ENCODE results near the gene HAND2. TPM values are rescaled to one million over a fixed set of nuclear protein-coding genes. Genes with fewer than 3 reads are reported as not detected.
A peak's percentile ranks its signal among the peaks of the same experiment; 100 is the strongest.

Gene HAND2
- polyA plus RNA-seq, 2 donors = 1.4 to 2.0 TPM

GRCh38 chr4:173538148-173538908, 8.3 kb upstream of the HAND2 start:
- H3K36me3 ChIP-seq (ENCODE audit: control insufficient read depth in 2 of 2, insufficient read depth in 2 of 2, low read length in 1 of 2) = no peaks in the 10 kb centered on the region
- WGBS, 2 donors = 8 to 12% methylated on average over 58 to 60 of the region's 60 CpGs
- H3K9me3 ChIP-seq (ENCODE audit: control insufficient read depth in 2 of 2, insufficient read depth in 1 of 2, low read depth in 1 of 2, low read length in 1 of 2) = no peaks in the 10 kb centered on the region
- H3K4me1 ChIP-seq (ENCODE audit: control insufficient read depth in 2 of 2, insufficient read depth in 2 of 2, low read length in 1 of 2) = peaks cover 0 to 2% of the 10 kb centered on the region in 2 donors
- H3K27ac ChIP-seq (ENCODE audit: low read depth in 2 of 2, low read length in 1 of 2) = no peak overlapping the region
- peaks cover 3 to 18% of the 10 kb centered on the region in 2 donors for H3K27me3 ChIP-seq (ENCODE audit: control insufficient read depth in 1 of 2, insufficient read depth in 2 of 2, low read length in 2 of 2)
- peak overlapping the region; percentile 5 to 35 for H3K4me3 ChIP-seq (ENCODE audit: low read depth in 1 of 2, low read length in 2 of 2)

- Histone ChIP-seq H3K4me3 (ENCODE audit: low read depth in 1 of 2, low read length in 2 of 2) (peak overlapping the region in 1 of 2 donors; percentile 35), H3K27me3 (ENCODE audit: control insufficient read depth in 1 of 2, insufficient read depth in 2 of 2, low read length in 2 of 2) (peaks cover 3 to 25% of the 10 kb centered on the region in 2 donors), H3K9me3 (ENCODE audit: control insufficient read depth in 2 of 2, insufficient read depth in 1 of 2, low read depth in 1 of 2, low read length in 1 of 2) (peaks cover 0 to 4% of the 10 kb centered on the region in 2 donors), H3K27ac (ENCODE audit: low read depth in 2 of 2, low read length in 1 of 2) (no peak overlapping the region), H3K4me1 (ENCODE audit: control insufficient read depth in 2 of 2, insufficient read depth in 2 of 2, low read length in 1 of 2) (peaks cover 0 to 2% of the 10 kb centered on the region in 2 donors), H3K36me3 (ENCODE audit: control insufficient read depth in 2 of 2, insufficient read depth in 2 of 2, low read length in 1 of 2) (no peaks in the 10 kb centered on the region)
- WGBS, 2 donors = 17 to 27% methylated on average over 21 of the region's 21 CpGs
These were observed 7.7 kb upstream of the HAND2 start for GRCh38 chr4:173537613-173538147.

GRCh38 chr4:173536808-173537429, 6.9 kb upstream of the HAND2 start:
- 37 to 39% methylated on average over 12 of the region's 12 CpGs for WGBS, 2 donors
- Histone ChIP-seq H3K36me3 (ENCODE audit: control insufficient read depth in 2 of 2, insufficient read depth in 2 of 2, low read length in 1 of 2) (no peaks in the 10 kb centered on the region), H3K4me3 (ENCODE audit: low read depth in 1 of 2, low read length in 2 of 2) (no peak overlapping the region), H3K9me3 (ENCODE audit: control insufficient read depth in 2 of 2, insufficient read depth in 1 of 2, low read depth in 1 of 2, low read length in 1 of 2) (peaks cover 0 to 5% of the 10 kb centered on the region in 2 donors), H3K27ac (ENCODE audit: low read depth in 2 of 2, low read length in 1 of 2) (no peak overlapping the region), H3K4me1 (ENCODE audit: control insufficient read depth in 2 of 2, insufficient read depth in 2 of 2, low read length in 1 of 2) (peaks cover 0 to 2% of the 10 kb centered on the region in 2 donors), H3K27me3 (ENCODE audit: control insufficient read depth in 1 of 2, insufficient read depth in 2 of 2, low read length in 2 of 2) (peaks cover 3 to 26% of the 10 kb centered on the region in 2 donors)

- WGBS, 2 donors = 35 to 42% methylated on average over 5 of the region's 5 CpGs
- peaks cover 3 to 36% of the 10 kb centered on the region in 2 donors for H3K27me3 ChIP-seq (ENCODE audit: control insufficient read depth in 1 of 2, insufficient read depth in 2 of 2, low read length in 2 of 2)
- no peak overlapping the region for H3K27ac ChIP-seq (ENCODE audit: low read depth in 2 of 2, low read length in 1 of 2)
- no peak overlapping the region for H3K4me3 ChIP-seq (ENCODE audit: low read depth in 1 of 2, low read length in 2 of 2)
- no peaks in the 10 kb centered on the region for H3K36me3 ChIP-seq (ENCODE audit: control insufficient read depth in 2 of 2, insufficient read depth in 2 of 2, low read length in 1 of 2)
- peaks cover 0 to 2% of the 10 kb centered on the region in 2 donors for H3K4me1 ChIP-seq (ENCODE audit: control insufficient read depth in 2 of 2, insufficient read depth in 2 of 2, low read length in 1 of 2)
- H3K9me3 ChIP-seq (ENCODE audit: control insufficient read depth in 2 of 2, insufficient read depth in 1 of 2, low read depth in 1 of 2, low read length in 1 of 2) = peaks cover 0 to 5% of the 10 kb centered on the region in 2 donors
These were observed 5.9 kb upstream of the HAND2 start for GRCh38 chr4:173535957-173536356.

- no peak overlapping the region for H3K27ac ChIP-seq (ENCODE audit: low read depth in 2 of 2, low read length in 1 of 2)
- H3K36me3 ChIP-seq (ENCODE audit: control insufficient read depth in 2 of 2, insufficient read depth in 2 of 2, low read length in 1 of 2) = no peaks in the 10 kb centered on the region
- WGBS, 2 donors = 29 to 39% methylated on average over 9 of the region's 9 CpGs
- peaks cover 0 to 5% of the 10 kb centered on the region in 2 donors for H3K9me3 ChIP-seq (ENCODE audit: control insufficient read depth in 2 of 2, insufficient read depth in 1 of 2, low read depth in 1 of 2, low read length in 1 of 2)
- peaks cover 3 to 41% of the 10 kb centered on the region in 2 donors for H3K27me3 ChIP-seq (ENCODE audit: control insufficient read depth in 1 of 2, insufficient read depth in 2 of 2, low read length in 2 of 2)
- no peak overlapping the region for H3K4me3 ChIP-seq (ENCODE audit: low read depth in 1 of 2, low read length in 2 of 2)
- peaks cover 0 to 2% of the 10 kb centered on the region in 2 donors for H3K4me1 ChIP-seq (ENCODE audit: control insufficient read depth in 2 of 2, insufficient read depth in 2 of 2, low read length in 1 of 2)
These were observed 5.3 kb upstream of the HAND2 start for GRCh38 chr4:173535165-173535902.

GRCh38 chr4:173534434-173534833, 4.4 kb upstream of the HAND2 start:
- H3K36me3 ChIP-seq (ENCODE audit: control insufficient read depth in 2 of 2, insufficient read depth in 2 of 2, low read length in 1 of 2) = no peaks in the 10 kb centered on the region
- peaks cover 0 to 5% of the 10 kb centered on the region in 2 donors for H3K9me3 ChIP-seq (ENCODE audit: control insufficient read depth in 2 of 2, insufficient read depth in 1 of 2, low read depth in 1 of 2, low read length in 1 of 2)
- H3K4me1 ChIP-seq (ENCODE audit: control insufficient read depth in 2 of 2, insufficient read depth in 2 of 2, low read length in 1 of 2) = peaks cover 3 to 5% of the 10 kb centered on the region in 2 donors
- H3K27ac ChIP-seq (ENCODE audit: low read depth in 2 of 2, low read length in 1 of 2) = no peak overlapping the region
- no peak overlapping the region for H3K4me3 ChIP-seq (ENCODE audit: low read depth in 1 of 2, low read length in 2 of 2)
- WGBS, 2 donors = 29 to 31% methylated on average over 1 of the region's 1 CpG
- peaks cover 3 to 45% of the 10 kb centered on the region in 2 donors for H3K27me3 ChIP-seq (ENCODE audit: control insufficient read depth in 1 of 2, insufficient read depth in 2 of 2, low read length in 2 of 2)

GRCh38 chr4:173532725-173533511, 2.9 kb upstream of the HAND2 start:
- no peak overlapping the region for H3K27ac ChIP-seq (ENCODE audit: low read depth in 2 of 2, low read length in 1 of 2)
- no peak overlapping the region for H3K4me3 ChIP-seq (ENCODE audit: low read depth in 1 of 2, low read length in 2 of 2)
- H3K9me3 ChIP-seq (ENCODE audit: control insufficient read depth in 2 of 2, insufficient read depth in 1 of 2, low read depth in 1 of 2, low read length in 1 of 2) = peaks cover 0 to 5% of the 10 kb centered on the region in 2 donors

GRCh38 chr4:173531086-173531965, 1.3 kb upstream of the HAND2 start:
- peaks cover 0 to 7% of the 10 kb centered on the region in 2 donors for H3K9me3 ChIP-seq (ENCODE audit: control insufficient read depth in 2 of 2, insufficient read depth in 1 of 2, low read depth in 1 of 2, low read length in 1 of 2)
- peak overlapping the region in 1 of 2 donors; percentile 45 for H3K4me3 ChIP-seq (ENCODE audit: low read depth in 1 of 2, low read length in 2 of 2)
- H3K27me3 ChIP-seq (ENCODE audit: control insufficient read depth in 1 of 2, insufficient read depth in 2 of 2, low read length in 2 of 2) = peaks cover 0 to 46% of the 10 kb centered on the region in 2 donors
- no peaks in the 10 kb centered on the region for H3K36me3 ChIP-seq (ENCODE audit: control insufficient read depth in 2 of 2, insufficient read depth in 2 of 2, low read length in 1 of 2)
- H3K27ac ChIP-seq (ENCODE audit: low read depth in 2 of 2, low read length in 1 of 2) = no peak overlapping the region
- WGBS, 2 donors = 23 to 24% methylated on average over 52 of the region's 52 CpGs
- H3K4me1 ChIP-seq (ENCODE audit: control insufficient read depth in 2 of 2, insufficient read depth in 2 of 2, low read length in 1 of 2) = peaks cover 4 to 6% of the 10 kb centered on the region in 2 donors

More at GRCh38 chr4:173532725-173533511, 2.9 kb upstream of the HAND2 start:
- Histone ChIP-seq H3K36me3 (ENCODE audit: control insufficient read depth in 2 of 2, insufficient read depth in 2 of 2, low read length in 1 of 2) (no peaks in the 10 kb centered on the region), H3K4me1 (ENCODE audit: control insufficient read depth in 2 of 2, insufficient read depth in 2 of 2, low read length in 1 of 2) (peaks cover 4 to 6% of the 10 kb centered on the region in 2 donors), H3K27me3 (ENCODE audit: control insufficient read depth in 1 of 2, insufficient read depth in 2 of 2, low read length in 2 of 2) (peaks cover 3 to 51% of the 10 kb centered on the region in 2 donors)
- WGBS, 2 donors = 37 to 41% methylated on average over 4 of the region's 4 CpGs
